Mammary epithelial cell (primary cell): Measurements from ENCODE around the gene KCNK15.

Experiments used
- EZH2 ChIP-seq: IDR thresholded peaks from 2 replicates; pipeline ENCODE4 v1.6.1; 2012; ENCODE audit warnings: low read length, inconsistent platforms, borderline replicate concordance
- TF ChIP-seq, protein P1 (sequence below), 2 donors: IDR thresholded peaks in 1 of 2; conservative IDR thresholded peaks in 1 of 2; 2 replicates each; pipeline ENCODE4 v1.5.1; 2011 to 2012; ENCODE audit warnings: inconsistent platforms in 2 of 2, low read length in 2 of 2, mild to moderate bottlenecking in 2 of 2, control low read depth in 1 of 2, low read depth in 1 of 2; ENCODE audit not compliant: insufficient read depth in 1 of 2; ENCODE audit errors: extremely low read depth in 1 of 2

DNA sequence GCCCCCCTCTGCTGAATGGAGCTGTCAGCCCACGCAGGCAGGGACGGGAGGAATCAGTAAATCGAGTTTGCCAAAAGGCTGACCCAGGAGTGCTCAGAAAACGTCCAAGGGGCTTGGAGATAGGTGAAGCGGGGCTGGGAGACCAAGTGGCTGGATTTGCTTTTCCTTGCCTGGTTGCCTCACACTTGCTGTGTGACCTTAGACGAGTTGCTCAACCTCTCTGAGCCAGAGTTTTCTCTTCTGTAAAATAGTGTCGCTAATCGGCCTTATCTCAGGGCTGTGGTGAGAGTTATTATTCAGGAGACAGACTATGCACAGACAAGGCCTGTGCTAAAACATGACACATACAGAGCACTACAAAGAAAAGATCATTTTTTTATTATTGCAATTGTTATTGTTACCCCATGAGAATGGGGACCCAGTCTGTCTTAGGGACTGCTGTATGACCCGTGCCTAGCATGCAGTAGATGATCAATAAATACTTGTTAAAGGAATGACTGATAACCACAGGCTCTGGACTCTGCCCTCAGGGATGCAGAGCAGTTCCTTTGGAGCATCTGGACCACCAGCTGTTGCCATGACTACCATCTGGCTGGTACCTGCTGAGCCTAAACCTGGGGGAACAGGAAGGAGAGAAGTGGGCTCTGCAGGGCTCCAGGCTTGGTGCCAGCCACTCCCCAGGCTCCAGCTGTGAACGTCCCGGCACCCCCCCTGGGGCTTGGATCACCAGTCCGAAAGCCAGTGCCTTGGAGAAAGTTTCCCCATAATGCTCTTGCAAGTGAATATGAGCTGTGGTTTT is 901 bp downstream of the KCNK15 start:
- TF ChIP-seq, protein P1, sequence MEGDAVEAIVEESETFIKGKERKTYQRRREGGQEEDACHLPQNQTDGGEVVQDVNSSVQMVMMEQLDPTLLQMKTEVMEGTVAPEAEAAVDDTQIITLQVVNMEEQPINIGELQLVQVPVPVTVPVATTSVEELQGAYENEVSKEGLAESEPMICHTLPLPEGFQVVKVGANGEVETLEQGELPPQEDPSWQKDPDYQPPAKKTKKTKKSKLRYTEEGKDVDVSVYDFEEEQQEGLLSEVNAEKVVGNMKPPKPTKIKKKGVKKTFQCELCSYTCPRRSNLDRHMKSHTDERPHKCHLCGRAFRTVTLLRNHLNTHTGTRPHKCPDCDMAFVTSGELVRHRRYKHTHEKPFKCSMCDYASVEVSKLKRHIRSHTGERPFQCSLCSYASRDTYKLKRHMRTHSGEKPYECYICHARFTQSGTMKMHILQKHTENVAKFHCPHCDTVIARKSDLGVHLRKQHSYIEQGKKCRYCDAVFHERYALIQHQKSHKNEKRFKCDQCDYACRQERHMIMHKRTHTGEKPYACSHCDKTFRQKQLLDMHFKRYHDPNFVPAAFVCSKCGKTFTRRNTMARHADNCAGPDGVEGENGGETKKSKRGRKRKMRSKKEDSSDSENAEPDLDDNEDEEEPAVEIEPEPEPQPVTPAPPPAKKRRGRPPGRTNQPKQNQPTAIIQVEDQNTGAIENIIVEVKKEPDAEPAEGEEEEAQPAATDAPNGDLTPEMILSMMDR (conservative IDR thresholded peaks at IDR 0.05 in 1 of 2, IDR thresholded peaks at IDR 0.05 in 1 of 2; ENCODE audit: extremely low read depth in 1 of 2, insufficient read depth in 1 of 2, low read depth in 1 of 2, low read length in 2 of 2): peak in 1 of 2 donors; percentile 2
- no peak for TF ChIP-seq EZH2
